ENCODE measurements around the gene AOAH.

DNA sequence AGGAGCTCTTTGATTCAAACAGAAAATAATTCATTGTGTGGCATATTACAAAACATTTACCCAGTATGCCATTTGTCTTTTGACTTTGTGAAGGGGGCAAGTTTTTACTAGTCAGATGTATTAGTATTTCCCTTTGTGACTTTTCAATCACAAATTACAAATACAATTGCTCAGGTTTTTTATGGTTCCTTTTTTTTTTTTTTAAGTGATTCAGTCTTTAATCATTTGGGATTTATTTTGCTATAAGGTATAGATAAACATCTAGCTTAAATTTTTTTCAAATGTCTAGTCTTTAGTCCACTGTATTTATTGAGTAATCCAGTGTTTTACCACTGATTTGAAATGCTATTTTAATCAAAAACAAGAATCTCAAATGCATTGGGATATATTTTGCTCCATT is 75.9 kb downstream of the AOAH start:
- TF ChIP-seq, protein P1, sequence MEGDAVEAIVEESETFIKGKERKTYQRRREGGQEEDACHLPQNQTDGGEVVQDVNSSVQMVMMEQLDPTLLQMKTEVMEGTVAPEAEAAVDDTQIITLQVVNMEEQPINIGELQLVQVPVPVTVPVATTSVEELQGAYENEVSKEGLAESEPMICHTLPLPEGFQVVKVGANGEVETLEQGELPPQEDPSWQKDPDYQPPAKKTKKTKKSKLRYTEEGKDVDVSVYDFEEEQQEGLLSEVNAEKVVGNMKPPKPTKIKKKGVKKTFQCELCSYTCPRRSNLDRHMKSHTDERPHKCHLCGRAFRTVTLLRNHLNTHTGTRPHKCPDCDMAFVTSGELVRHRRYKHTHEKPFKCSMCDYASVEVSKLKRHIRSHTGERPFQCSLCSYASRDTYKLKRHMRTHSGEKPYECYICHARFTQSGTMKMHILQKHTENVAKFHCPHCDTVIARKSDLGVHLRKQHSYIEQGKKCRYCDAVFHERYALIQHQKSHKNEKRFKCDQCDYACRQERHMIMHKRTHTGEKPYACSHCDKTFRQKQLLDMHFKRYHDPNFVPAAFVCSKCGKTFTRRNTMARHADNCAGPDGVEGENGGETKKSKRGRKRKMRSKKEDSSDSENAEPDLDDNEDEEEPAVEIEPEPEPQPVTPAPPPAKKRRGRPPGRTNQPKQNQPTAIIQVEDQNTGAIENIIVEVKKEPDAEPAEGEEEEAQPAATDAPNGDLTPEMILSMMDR (IDR thresholded peaks at IDR 0.05; ENCODE audit: low read length), result no peak
- no peak for TF ChIP-seq EZH2 (optimal IDR thresholded peaks at IDR 0.05; ENCODE audit: low read depth, low read length)
